ENCODE data around the gene BRD3. TPM values are rescaled to one million over a fixed set of nuclear protein-coding genes. Genes with fewer than 3 reads are reported as not detected.

The BRD3 gene
- total and polyA plus RNA-seq, 2 of the 8 experiments (the other 6 are each of a cell fraction or from before 2014, with no cell fraction given), result 31.0 to 82.7 TPM

- TF ChIP-seq CHD7 (IDR thresholded peaks at IDR 0.05; ENCODE audit: insufficient replicate concordance, low read length), result no peak
- no peak for TF ChIP-seq CTCF (IDR thresholded peaks at IDR 0.05; ENCODE audit: control extremely low read depth in 1 of 3, insufficient read depth in 1 of 3, low read depth in 1 of 3, low read length in 3 of 3)
These were observed 5.7 kb upstream of the BRD3 start (continued) for GRCh38 chr9:134073500-134073899.
